T-cell (primary cell): ENCODE data around the gene B3GNT5. TPM values are rescaled to one million over a fixed set of nuclear protein-coding genes. Genes with fewer than 3 reads are reported as not detected.
A peak's percentile ranks its signal among the peaks of the same experiment; 100 is the strongest.

Source experiments
- ATAC-seq, 4 experiments: fragments of 200-7000 bp in 3 of 4; fragments of 150-1000 bp in 1 of 4; cut with Tn5 transposase; replicated peaks in 1 of 4; 1 replicate in 3 of 4; 2 replicates in 1 of 4; pipeline ENCODE4 v1.10.0; 2021; ENCODE audit warnings: moderate library complexity in 3 of 4, mild to moderate bottlenecking in 2 of 4, moderate number of reproducible peaks in 1 of 4
- CTCF ChIA-PET, 2 donors: fragments of 300-600 bp; sonication (Branson Sonifier 250); formaldehyde crosslinking; loops; one replicate each; lab custom pipeline; 2022; ENCODE audit warnings: antibody characterized with exemption in 2 of 2; lab: Charles Lee
- POLR2A ChIA-PET, 2 donors: fragments of 300-600 bp; sonication (Branson Sonifier 250); formaldehyde crosslinking; loops; one replicate each; lab custom pipeline; 2022; ENCODE audit warnings: antibody characterized with exemption in 2 of 2; lab: Charles Lee
- DNase-seq, 35 experiments: peaks; one replicate each; pipeline versions ENCODE4 v3.0.0 to v3.0.0-alpha.2; 2013 to 2023
- H3K27ac ChIP-seq: one replicate; pipeline ENCODE4 v1.5.1; 2013; ENCODE audit warnings: low read length
- H3K27me3 ChIP-seq, 2 experiments: replicated peaks in 1 of 2; 1 replicate in 1 of 2; 2 replicates in 1 of 2; pipeline versions ENCODE4 v1.6.1 to v1.7.0; 2013; ENCODE audit warnings: low read length in 1 of 2, mixed read lengths in 1 of 2; ENCODE audit not compliant: control insufficient read depth in 2 of 2, insufficient read depth in 2 of 2; ENCODE audit errors: extremely low read depth in 1 of 2
- H3K36me3 ChIP-seq, 2 donors: 1 replicate in 1 of 2; 2 replicates in 1 of 2; pipeline versions ENCODE4 v1.6.1 to v1.7.0; 2013; ENCODE audit warnings: low read length in 1 of 2; ENCODE audit not compliant: control insufficient read depth in 2 of 2, insufficient read depth in 1 of 2; ENCODE audit errors: extremely low read depth in 1 of 2
- H3K4me1 ChIP-seq, 2 experiments: 1 replicate in 1 of 2; 2 replicates in 1 of 2; pipeline versions ENCODE4 v1.6.1 to v1.7.0; 2013; ENCODE audit warnings: low read length in 2 of 2, mixed read lengths in 1 of 2; ENCODE audit not compliant: insufficient read depth in 2 of 2, control insufficient read depth in 1 of 2; ENCODE audit errors: extremely low read depth in 1 of 2
- H3K4me3 ChIP-seq, 2 donors: 1 replicate in 1 of 2; 2 replicates in 1 of 2; pipeline versions ENCODE4 v1.5.1 to v1.7.0; 2013; ENCODE audit warnings: mild to moderate bottlenecking in 2 of 2, low read length in 1 of 2, moderate library complexity in 1 of 2; ENCODE audit not compliant: control insufficient read depth in 1 of 2; ENCODE audit errors: extremely low read depth in 1 of 2
- H3K9me3 ChIP-seq: 2 replicates; pipeline ENCODE4 v1.7.0; 2013
- H3K27ac Mint-ChIP-seq, 2 donors: one replicate each; pipeline ENCODE4 v1.8.0; 2020 to 2021; ENCODE audit warnings: mild to moderate bottlenecking in 2 of 2, mixed read lengths in 2 of 2
- H3K27me3 Mint-ChIP-seq, 2 donors: one replicate each; pipeline ENCODE4 v1.8.0; 2021 to 2022; ENCODE audit warnings: mixed read lengths in 2 of 2
- H3K36me3 Mint-ChIP-seq: one replicate; pipeline ENCODE4 v1.8.0; 2021; ENCODE audit warnings: mixed read lengths
- H3K4me1 Mint-ChIP-seq, 3 donors: one replicate each; pipeline ENCODE4 v1.8.0; 2020 to 2022; ENCODE audit warnings: mixed read lengths in 3 of 3, mild to moderate bottlenecking in 1 of 3
- H3K4me3 Mint-ChIP-seq, 3 donors: one replicate each; pipeline ENCODE4 v1.8.0; 2020 to 2022; ENCODE audit warnings: mild to moderate bottlenecking in 3 of 3, mixed read lengths in 3 of 3, moderate library complexity in 3 of 3
- H3K9me3 Mint-ChIP-seq, 3 donors: one replicate each; pipeline ENCODE4 v1.8.0; 2020 to 2022; ENCODE audit warnings: mixed read lengths in 3 of 3
- WGBS: methylation state at CpG from one replicate; pipeline ENCODE4 v1.1.5; 2013; ENCODE audit warnings: missing lambda C conversion rate; ENCODE audit not compliant: insufficient coverage; 5-methylcytosine and 5-hydroxymethylcytosine counted together
- total RNA-seq, 35 experiments: library from RNA in 6 of 35; stranded (reverse) in 6 of 35; fragments of 120-200 nt in 1 of 35; gene quantifications; one replicate each; pipeline versions ENCODE4 v1.2.1 to v1.2.4 and lab custom pipeline; 2013 to 2026

B3GNT5 gene
- total RNA-seq, 5 donors from 2014 or later (not counting 1 experiment from before 2014, with no cell fraction given): 0.16 to 0.92 (median 0.55) TPM

GRCh38 chr3:183260167-183260904 lies 7.3 kb downstream of the B3GNT5 start:
- ChIA-PET POLR2A (interaction anchor here in 1 of 2 donors (0.6 kb wide), 1 partner anchor 24 kb away, joined by 3 read pairs; no protein-coding TSS in a partner anchor), CTCF (no interaction called here)
- Mint-ChIP-seq H3K4me3 (no peak overlapping the region), H3K27me3 (peaks cover 23 to 34% of the 10 kb centered on the region in 2 donors), H3K27ac (no peak overlapping the region), H3K4me1 (peaks cover 0 to under 1% (median 0%) of the 10 kb centered on the region in 3 donors), H3K36me3 (no peaks in the 10 kb centered on the region), H3K9me3 (no peaks in the 10 kb centered on the region)
- ATAC-seq: no peak
- DNase-seq: no peak
- no peak overlapping the region for H3K27ac ChIP-seq
- no peaks in the 10 kb centered on the region for H3K36me3 ChIP-seq
- WGBS: 67% methylated on average over 1 of the region's 7 CpGs
- H3K9me3 ChIP-seq: no peaks in the 10 kb centered on the region
- H3K4me3 ChIP-seq: no peak overlapping the region
- no peaks in the 10 kb centered on the region for H3K4me1 ChIP-seq
- H3K27me3 ChIP-seq: peaks cover 0 to 8% of the 10 kb centered on the region in 2 experiments

GRCh38 chr3:183261151-183261724 lies 8.2 kb downstream of the B3GNT5 start:
- ChIA-PET POLR2A (interaction anchor here in 1 of 2 donors (0.6 kb wide), 1 partner anchor 23 kb away, joined by 3 read pairs; no protein-coding TSS in a partner anchor), CTCF (interaction anchor here in 1 of 2 donors (0.6 kb wide), 1 partner anchor 761 kb away, joined by 3 read pairs; no protein-coding TSS in a partner anchor)
- H3K4me1 ChIP-seq: no peaks in the 10 kb centered on the region
- no peak overlapping the region for H3K27ac Mint-ChIP-seq
- no peak overlapping the region for H3K4me3 ChIP-seq
- no peaks in the 10 kb centered on the region for H3K36me3 ChIP-seq
- no peak for DNase-seq
- H3K27ac ChIP-seq: no peak overlapping the region
- ATAC-seq: no peak
- no CpG with 5 or more reads among the region's 5 CpGs for WGBS
- peaks cover 0 to 6% of the 10 kb centered on the region in 2 experiments for H3K27me3 ChIP-seq
- H3K9me3 ChIP-seq: no peaks in the 10 kb centered on the region
- no peaks in the 10 kb centered on the region for H3K9me3 Mint-ChIP-seq
- peaks cover 18 to 29% of the 10 kb centered on the region in 2 donors for H3K27me3 Mint-ChIP-seq
- H3K4me3 Mint-ChIP-seq: no peak overlapping the region
- H3K4me1 Mint-ChIP-seq: no peaks in the 10 kb centered on the region
- H3K36me3 Mint-ChIP-seq: no peaks in the 10 kb centered on the region

DNA sequence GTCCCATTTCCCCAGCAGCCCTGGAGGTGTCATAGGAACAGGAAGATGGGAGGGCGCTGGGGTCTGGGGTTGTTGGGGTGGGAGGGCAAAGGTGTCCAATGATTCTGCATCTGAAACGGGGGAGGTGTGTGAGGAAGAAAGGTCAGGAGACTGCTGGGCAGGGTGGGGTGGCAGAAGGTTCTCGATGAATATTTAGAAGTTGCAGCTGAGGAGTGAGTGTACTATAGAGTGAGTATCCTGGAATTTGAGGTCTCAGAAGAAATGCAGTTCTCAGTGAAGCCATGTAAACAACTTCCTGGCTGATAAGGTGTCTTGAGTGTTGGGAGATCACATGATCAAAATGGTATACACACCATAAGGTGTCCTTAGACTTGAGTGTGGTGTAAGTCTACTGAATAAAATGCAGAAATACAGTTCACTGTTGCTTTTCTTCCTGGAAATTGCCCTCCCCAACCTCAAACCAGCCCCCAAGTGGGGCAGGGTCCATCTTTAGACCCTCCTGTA lies 9.9 kb downstream of the B3GNT5 start:
- Mint-ChIP-seq H3K4me3 (no peak overlapping the region), H3K36me3 (no peaks in the 10 kb centered on the region), H3K27ac (no peak overlapping the region), H3K27me3 (peaks cover 12 to 15% of the 10 kb centered on the region in 2 donors), H3K9me3 (no peaks in the 10 kb centered on the region), H3K4me1 (no peaks in the 10 kb centered on the region)
- WGBS: 94% methylated on average over 3 of the region's 3 CpGs
- Histone ChIP-seq H3K27me3 (peaks cover 0 to 6% of the 10 kb centered on the region in 2 experiments), H3K36me3 (no peaks in the 10 kb centered on the region), H3K4me1 (no peaks in the 10 kb centered on the region), H3K9me3 (no peaks in the 10 kb centered on the region), H3K27ac (no peak overlapping the region), H3K4me3 (no peak overlapping the region)
- DNase-seq (no peak), ATAC-seq (no peak)
- POLR2A ChIA-PET: no interaction called here
- CTCF ChIA-PET: no interaction called here

- WGBS: 100% methylated on average over 2 of the region's 5 CpGs
- H3K4me3 Mint-ChIP-seq: no peak overlapping the region
Observed at GRCh38 chr3:183264268-183264667, 11.2 kb downstream of the B3GNT5 start.

GRCh38 chr3:183265157-183265642 lies 12.1 kb downstream of the B3GNT5 start:
- no peaks in the 10 kb centered on the region for H3K9me3 ChIP-seq
- H3K4me1 ChIP-seq: no peaks in the 10 kb centered on the region
- no peak overlapping the region for H3K27ac ChIP-seq
- DNase-seq: no peak
- CTCF ChIA-PET: interaction anchor here in 1 of 2 donors (0.5 kb wide), 1 partner anchor 52 kb away, joined by 3 read pairs; no protein-coding TSS in a partner anchor
- H3K9me3 Mint-ChIP-seq: no peaks in the 10 kb centered on the region
- H3K36me3 ChIP-seq: no peaks in the 10 kb centered on the region
- H3K27me3 Mint-ChIP-seq: peaks cover 2 to 6% of the 10 kb centered on the region in 2 donors
- POLR2A ChIA-PET: no interaction called here
- no peak overlapping the region for H3K4me3 ChIP-seq
- peaks cover 9% of the 10 kb centered on the region for H3K36me3 Mint-ChIP-seq
- H3K4me3 Mint-ChIP-seq: no peak overlapping the region
- H3K27me3 ChIP-seq: no peaks in the 10 kb centered on the region
- no peak for ATAC-seq
- H3K4me1 Mint-ChIP-seq: no peaks in the 10 kb centered on the region
- no peak overlapping the region for H3K27ac Mint-ChIP-seq
- WGBS: 86% methylated on average over 12 of the region's 15 CpGs

More at GRCh38 chr3:183264268-183264667, 11.2 kb downstream of the B3GNT5 start:
- Histone ChIP-seq H3K9me3 (no peaks in the 10 kb centered on the region), H3K27ac (no peak overlapping the region), H3K4me1 (no peaks in the 10 kb centered on the region), H3K36me3 (no peaks in the 10 kb centered on the region), H3K27me3 (no peaks in the 10 kb centered on the region), H3K4me3 (no peak overlapping the region)
- DNase-seq (no peak), ATAC-seq (no peak)
- ChIA-PET POLR2A (no interaction called here), CTCF (no interaction called here)
- no peak overlapping the region for H3K27ac Mint-ChIP-seq
- H3K9me3 Mint-ChIP-seq: no peaks in the 10 kb centered on the region
- peaks cover 5% of the 10 kb centered on the region for H3K36me3 Mint-ChIP-seq
- peaks cover 7 to 9% of the 10 kb centered on the region in 2 donors for H3K27me3 Mint-ChIP-seq
- no peaks in the 10 kb centered on the region for H3K4me1 Mint-ChIP-seq

- Histone ChIP-seq H3K4me1 (no peaks in the 10 kb centered on the region), H3K27me3 (no peaks in the 10 kb centered on the region), H3K4me3 (no peak overlapping the region), H3K9me3 (no peaks in the 10 kb centered on the region), H3K36me3 (no peaks in the 10 kb centered on the region), H3K27ac (no peak overlapping the region)
- Mint-ChIP-seq H3K27me3 (peaks cover 2 to 6% of the 10 kb centered on the region in 2 donors), H3K36me3 (peaks cover 10% of the 10 kb centered on the region), H3K4me3 (no peak overlapping the region), H3K4me1 (no peaks in the 10 kb centered on the region), H3K27ac (no peak overlapping the region), H3K9me3 (no peaks in the 10 kb centered on the region)
- ChIA-PET POLR2A (no interaction called here), CTCF (no interaction called here)
- DNase-seq (no peak), ATAC-seq (peak in 2 of 4 experiments; percentile 40 to 45)
- WGBS: 56% methylated on average over 5 of the region's 5 CpGs
Observed at GRCh38 chr3:183265834-183266417, 12.9 kb downstream of the B3GNT5 start.
